Naive thymus-derived CD4-positive, alpha-beta T cell (primary cell): ENCODE results near the gene AWAT2. TPM values are rescaled to one million over a fixed set of nuclear protein-coding genes. Genes with fewer than 3 reads are reported as not detected.

Experiments used
- ATAC-seq: fragments of 150-1000 bp; cut with Tn5 transposase; 2 replicates; pipeline ENCODE4 v1.10.0; 2021; ENCODE audit warnings: mild to moderate bottlenecking, moderate library complexity
- CTCF ChIA-PET: fragments of 350-600 bp; sonication (Branson Sonifier 250); formaldehyde crosslinking; loops from one replicate; lab custom pipeline; 2021; ENCODE audit warnings: antibody characterized with exemption; lab: Charles Lee
- POLR2A ChIA-PET: fragments of 350-600 bp; sonication (Branson Sonifier 250); formaldehyde crosslinking; loops from one replicate; lab custom pipeline; 2021; ENCODE audit warnings: antibody characterized with exemption, inconsistent platforms; lab: Charles Lee
- DNase-seq, 9 donors: peaks; one replicate each; pipeline versions ENCODE4 v3.0.0 to v3.0.0-alpha.2; 2020 to 2022; ENCODE audit warnings: mixed read lengths in 1 of 9
- H3K27ac ChIP-seq: one replicate; pipeline ENCODE4 v1.7.0; 2013; ENCODE audit warnings: mild to moderate bottlenecking, low read depth, low read length, moderate library complexity
- H3K27me3 ChIP-seq, 2 donors: one replicate each; pipeline ENCODE4 v1.7.0; 2013; ENCODE audit warnings: low read length in 2 of 2, mild to moderate bottlenecking in 2 of 2, moderate library complexity in 2 of 2; ENCODE audit not compliant: control insufficient read depth in 2 of 2, insufficient read depth in 2 of 2
- H3K36me3 ChIP-seq, 3 experiments: 1 replicate in 2 of 3; 2 replicates in 1 of 3; pipeline ENCODE4 v1.7.0; 2013; ENCODE audit warnings: low read length in 3 of 3, mild to moderate bottlenecking in 3 of 3, moderate library complexity in 1 of 3; ENCODE audit not compliant: insufficient read depth in 3 of 3, control insufficient read depth in 2 of 3
- H3K4me1 ChIP-seq, 2 donors: one replicate each; pipeline ENCODE4 v1.7.0; 2013; ENCODE audit warnings: low read length in 2 of 2, mild to moderate bottlenecking in 2 of 2, moderate library complexity in 1 of 2; ENCODE audit not compliant: control insufficient read depth in 2 of 2, insufficient read depth in 2 of 2
- H3K4me3 ChIP-seq: 2 replicates; pipeline ENCODE4 v1.7.0; 2013; ENCODE audit warnings: mild to moderate bottlenecking, low read length
- H3K9me3 ChIP-seq, 3 experiments: 1 replicate in 2 of 3; 2 replicates in 1 of 3; pipeline ENCODE4 v1.7.0; 2013; ENCODE audit warnings: low read length in 3 of 3; ENCODE audit not compliant: control insufficient read depth in 2 of 3
- H3K27ac Mint-ChIP-seq, 9 donors: one replicate each; pipeline ENCODE4 v1.8.0; 2020 to 2022; ENCODE audit warnings: mixed read lengths in 9 of 9, mild to moderate bottlenecking in 8 of 9, moderate library complexity in 5 of 9, inconsistent platforms in 2 of 9
- H3K27me3 Mint-ChIP-seq, 5 donors: one replicate each; pipeline ENCODE4 v1.8.0; 2021 to 2022; ENCODE audit warnings: mixed read lengths in 5 of 5, mild to moderate bottlenecking in 1 of 5
- H3K36me3 Mint-ChIP-seq, 5 donors: one replicate each; pipeline ENCODE4 v1.8.0; 2020 to 2022; ENCODE audit warnings: mixed read lengths in 5 of 5, mild to moderate bottlenecking in 3 of 5, inconsistent platforms in 1 of 5
- H3K4me1 Mint-ChIP-seq, 7 donors: one replicate each; pipeline ENCODE4 v1.8.0; 2020 to 2022; ENCODE audit warnings: mixed read lengths in 7 of 7, mild to moderate bottlenecking in 3 of 7, inconsistent platforms in 1 of 7
- H3K4me3 Mint-ChIP-seq, 10 donors: one replicate each; pipeline ENCODE4 v1.8.0; 2020 to 2022; ENCODE audit warnings: mild to moderate bottlenecking in 10 of 10, mixed read lengths in 10 of 10, moderate library complexity in 6 of 10, inconsistent platforms in 2 of 10
- H3K9me3 Mint-ChIP-seq, 11 donors: one replicate each; pipeline ENCODE4 v1.8.0; 2020 to 2022; ENCODE audit warnings: mixed read lengths in 11 of 11, mild to moderate bottlenecking in 4 of 11, inconsistent platforms in 1 of 11, moderate library complexity in 1 of 11
- intact Hi-C, 2 donors: fragments of 100-400 bp; cut with micrococcal nuclease; formaldehyde crosslinking; loops; one replicate each; pipeline ENCODE4 v1.15.1; 2023
- polyA plus RNA-seq, 2 donors: library from polyadenylated mRNA; unstranded; fragments of 300-500 nt; fragmentation: Illumina TruSeq; gene quantifications; one replicate each; pipeline ENCODE4 v1.2.3, GENCODE V29; 2021
- total RNA-seq, 6 experiments: library from RNA in 5 of 6; stranded (reverse) in 5 of 6; gene quantifications; 1 replicate in 5 of 6; 2 replicates in 1 of 6; pipeline ENCODE4 v1.2.3 and lab custom pipeline; 2021 to 2026

Gene AWAT2
- total and polyA plus RNA-seq, 7 experiments from 2014 or later, result not detected

DNA sequence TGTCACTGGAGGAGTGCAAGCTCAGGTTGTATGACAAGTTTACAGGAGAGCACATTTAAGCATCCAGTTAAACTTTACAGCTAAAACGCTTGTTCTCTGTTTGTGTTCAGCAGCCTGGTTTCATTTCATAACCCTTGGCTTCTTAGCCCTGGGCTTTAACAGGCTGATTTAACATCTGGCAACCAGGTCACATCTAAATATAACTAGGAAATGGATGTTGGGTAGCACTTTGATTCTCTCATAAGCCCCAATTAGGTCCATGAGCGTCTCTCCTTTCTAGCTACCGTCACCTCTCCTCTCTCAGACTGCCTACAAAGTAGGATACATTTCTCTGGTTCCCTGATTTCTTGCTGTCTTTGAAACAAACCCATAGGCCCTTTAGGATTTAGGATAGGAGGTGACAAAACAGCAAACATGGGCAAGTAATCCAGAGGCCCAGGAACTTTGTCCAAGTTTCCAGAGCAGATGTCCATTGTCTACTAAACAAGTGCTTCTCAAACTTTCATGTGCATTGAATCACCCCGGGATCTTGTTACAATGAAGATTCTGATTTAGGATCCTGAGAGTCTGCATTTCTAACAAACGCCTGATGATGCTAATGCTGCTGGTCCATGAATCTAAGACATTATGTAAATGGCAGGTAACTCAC lies 35.0 kb upstream of the AWAT2 start:
- H3K27ac ChIP-seq, result no peak overlapping the region
- Mint-ChIP-seq H3K27me3 (peaks cover 0 to 4% (median 0%) of the 10 kb centered on the region in 5 donors), H3K27ac (no peak overlapping the region), H3K4me1 (peaks cover 0 to 5% (median 0%) of the 10 kb centered on the region in 7 donors), H3K9me3 (no peaks in the 10 kb centered on the region), H3K36me3 (no peaks in the 10 kb centered on the region), H3K4me3 (no peak overlapping the region)
- DNase-seq (no peak), ATAC-seq (no peak)
- no peak overlapping the region for H3K4me3 ChIP-seq
- no peaks in the 10 kb centered on the region for H3K9me3 ChIP-seq
- H3K4me1 ChIP-seq, result no peaks in the 10 kb centered on the region
- no peaks in the 10 kb centered on the region for H3K27me3 ChIP-seq
- CTCF ChIA-PET, result no interaction called here
- POLR2A ChIA-PET, result no interaction called here
- no peaks in the 10 kb centered on the region for H3K36me3 ChIP-seq
- intact Hi-C loops, result no loop called here

DNA sequence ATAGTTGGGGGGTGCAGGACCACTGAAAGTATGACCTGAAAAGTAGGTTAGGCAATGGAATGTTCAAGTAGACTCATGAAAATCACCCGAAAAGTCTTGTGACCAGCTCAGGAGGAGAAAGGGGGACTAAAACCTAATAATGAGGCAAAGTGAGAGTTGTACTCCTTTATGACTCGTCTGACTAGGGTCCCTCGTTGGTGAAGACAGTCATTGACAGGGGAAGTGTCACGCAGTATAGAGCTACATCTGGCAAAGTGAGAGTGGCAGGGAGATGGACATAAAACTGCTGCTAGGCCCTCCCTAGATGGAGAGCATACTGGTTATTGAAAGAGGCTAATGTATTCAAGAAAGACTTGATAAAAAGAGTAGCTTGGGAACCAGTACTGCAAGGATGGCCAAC lies 33.0 kb upstream of the AWAT2 start:
- intact Hi-C loops, result no loop called here
- H3K4me3 ChIP-seq, result no peak overlapping the region
- H3K9me3 Mint-ChIP-seq, result no peaks in the 10 kb centered on the region
- no peaks in the 10 kb centered on the region for H3K27me3 ChIP-seq
- H3K27ac Mint-ChIP-seq, result no peak overlapping the region
- no peak overlapping the region for H3K27ac ChIP-seq
- no peak for DNase-seq
- no peaks in the 10 kb centered on the region for H3K4me1 Mint-ChIP-seq
- no peaks in the 10 kb centered on the region for H3K4me1 ChIP-seq
- H3K27me3 Mint-ChIP-seq, result peaks cover 0 to 5% (median 0%) of the 10 kb centered on the region in 5 donors
- CTCF ChIA-PET, result interaction anchor here (0.9 kb wide), 1 partner anchor 15 kb away, joined by 3 read pairs; no protein-coding TSS in a partner anchor
- POLR2A ChIA-PET, result no interaction called here
- no peaks in the 10 kb centered on the region for H3K36me3 ChIP-seq
- H3K4me3 Mint-ChIP-seq, result no peak overlapping the region
- no peaks in the 10 kb centered on the region for H3K9me3 ChIP-seq
- H3K36me3 Mint-ChIP-seq, result no peaks in the 10 kb centered on the region
- no peak for ATAC-seq

DNA sequence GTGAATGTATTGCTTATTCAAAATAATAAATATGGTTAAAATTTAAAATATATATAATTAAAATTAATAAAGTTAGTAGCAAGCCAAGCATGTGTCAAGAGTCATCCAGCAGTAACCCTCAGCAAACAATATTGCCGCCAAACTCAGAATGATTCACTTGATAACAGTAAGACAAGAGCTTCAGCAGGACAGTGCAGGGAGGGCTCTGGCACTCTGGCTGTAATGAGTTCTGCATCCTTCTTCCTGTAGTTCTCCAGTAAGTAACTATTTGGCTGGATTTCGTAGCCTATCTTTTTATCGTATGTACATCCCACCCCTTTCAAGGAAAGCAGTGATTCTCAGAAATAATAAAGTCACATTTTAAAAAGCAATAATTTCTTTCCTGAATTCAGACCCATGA lies 30.1 kb upstream of the AWAT2 start:
- ChIA-PET CTCF (interaction anchor here (0.7 kb wide), 1 partner anchor 572 kb away, joined by 3 read pairs; no protein-coding TSS in a partner anchor), POLR2A (no interaction called here)
- ATAC-seq, result no peak

DNA sequence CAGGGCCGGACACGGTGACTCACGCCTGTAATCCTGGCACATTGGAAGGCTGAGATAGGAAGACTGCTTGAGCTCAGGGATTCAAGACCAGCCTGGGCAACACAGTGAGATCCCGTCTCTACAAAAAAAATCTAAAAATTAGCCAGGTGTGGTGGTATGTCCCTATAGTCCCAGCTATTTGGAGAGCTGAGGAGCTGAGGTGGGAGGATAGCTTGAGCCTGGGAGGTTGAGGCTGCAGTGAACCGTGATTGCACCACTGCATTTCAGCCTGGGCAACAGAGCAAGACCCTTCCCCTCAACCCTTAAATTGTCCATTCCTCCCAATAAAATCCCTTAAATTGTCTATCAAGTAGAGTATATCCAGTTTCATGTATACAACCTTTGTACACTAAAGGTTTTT lies 29.6 kb upstream of the AWAT2 start:
- no peaks in the 10 kb centered on the region for H3K4me1 ChIP-seq
- H3K27ac Mint-ChIP-seq, result no peak overlapping the region
- H3K4me1 Mint-ChIP-seq, result no peaks in the 10 kb centered on the region
- ATAC-seq (no peak), DNase-seq (no peak)
- H3K36me3 Mint-ChIP-seq, result no peaks in the 10 kb centered on the region
- H3K27me3 ChIP-seq, result no peaks in the 10 kb centered on the region
- intact Hi-C loops, result no loop called here
- H3K27ac ChIP-seq, result no peak overlapping the region
- H3K9me3 ChIP-seq, result no peaks in the 10 kb centered on the region
- ChIA-PET CTCF (interaction anchor here (0.7 kb wide), 1 partner anchor 573 kb away, joined by 3 read pairs; no protein-coding TSS in a partner anchor), POLR2A (no interaction called here)
- no peak overlapping the region for H3K4me3 Mint-ChIP-seq
- H3K4me3 ChIP-seq, result no peak overlapping the region
- H3K27me3 Mint-ChIP-seq, result peaks cover 0 to 5% (median 0%) of the 10 kb centered on the region in 5 donors
- H3K36me3 ChIP-seq, result no peaks in the 10 kb centered on the region
- H3K9me3 Mint-ChIP-seq, result peaks cover 0 to 7% (median 0%) of the 10 kb centered on the region in 11 donors

More for the DNA sequence above, 30.1 kb upstream of the AWAT2 start:
- no peak for DNase-seq
- Mint-ChIP-seq H3K9me3 (peaks cover 0 to 7% (median 0%) of the 10 kb centered on the region in 11 donors), H3K27me3 (peaks cover 0 to 5% (median 0%) of the 10 kb centered on the region in 5 donors), H3K27ac (no peak overlapping the region), H3K4me3 (no peak overlapping the region), H3K4me1 (no peaks in the 10 kb centered on the region), H3K36me3 (no peaks in the 10 kb centered on the region)
- Histone ChIP-seq H3K4me1 (no peaks in the 10 kb centered on the region), H3K9me3 (no peaks in the 10 kb centered on the region), H3K27ac (no peak overlapping the region), H3K4me3 (no peak overlapping the region), H3K27me3 (no peaks in the 10 kb centered on the region), H3K36me3 (no peaks in the 10 kb centered on the region)
- intact Hi-C loops, result no loop called here

DNA sequence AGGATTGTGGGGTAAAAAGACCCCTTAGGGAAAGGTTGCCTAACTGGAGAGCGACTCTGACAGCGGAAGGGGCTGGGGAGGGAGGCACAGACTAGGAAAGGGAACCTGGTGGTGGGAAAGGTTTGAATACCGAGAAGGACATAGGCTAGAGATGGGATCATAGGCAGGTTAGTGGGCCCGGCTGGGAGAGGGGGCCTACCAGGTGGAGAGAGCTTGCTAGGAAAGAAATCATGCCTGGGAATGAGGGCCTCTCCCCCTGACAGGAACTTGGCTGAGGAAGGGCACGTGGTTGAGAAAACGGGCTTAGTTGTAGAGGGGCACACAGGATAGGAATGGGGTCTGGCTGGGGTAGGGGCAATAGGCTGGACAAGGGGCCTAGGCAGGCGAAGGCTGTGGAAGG lies 16.9 kb upstream of the AWAT2 start:
- peaks cover 0 to 2% (median 0%) of the 10 kb centered on the region in 11 donors for H3K9me3 Mint-ChIP-seq
- Histone ChIP-seq H3K4me1 (no peaks in the 10 kb centered on the region), H3K27ac (no peak overlapping the region), H3K27me3 (no peaks in the 10 kb centered on the region), H3K4me3 (no peak overlapping the region), H3K36me3 (no peaks in the 10 kb centered on the region), H3K9me3 (no peaks in the 10 kb centered on the region)
- ChIA-PET POLR2A (no interaction called here), CTCF (no interaction called here)
- H3K27me3 Mint-ChIP-seq, result no peaks in the 10 kb centered on the region
- ATAC-seq (no peak), DNase-seq (no peak)
- H3K36me3 Mint-ChIP-seq, result no peaks in the 10 kb centered on the region
- intact Hi-C loops, result no loop called here
- no peak overlapping the region for H3K27ac Mint-ChIP-seq
- H3K4me3 Mint-ChIP-seq, result no peak overlapping the region
- H3K4me1 Mint-ChIP-seq, result peaks cover 0 to 3% (median 0%) of the 10 kb centered on the region in 7 donors

DNA sequence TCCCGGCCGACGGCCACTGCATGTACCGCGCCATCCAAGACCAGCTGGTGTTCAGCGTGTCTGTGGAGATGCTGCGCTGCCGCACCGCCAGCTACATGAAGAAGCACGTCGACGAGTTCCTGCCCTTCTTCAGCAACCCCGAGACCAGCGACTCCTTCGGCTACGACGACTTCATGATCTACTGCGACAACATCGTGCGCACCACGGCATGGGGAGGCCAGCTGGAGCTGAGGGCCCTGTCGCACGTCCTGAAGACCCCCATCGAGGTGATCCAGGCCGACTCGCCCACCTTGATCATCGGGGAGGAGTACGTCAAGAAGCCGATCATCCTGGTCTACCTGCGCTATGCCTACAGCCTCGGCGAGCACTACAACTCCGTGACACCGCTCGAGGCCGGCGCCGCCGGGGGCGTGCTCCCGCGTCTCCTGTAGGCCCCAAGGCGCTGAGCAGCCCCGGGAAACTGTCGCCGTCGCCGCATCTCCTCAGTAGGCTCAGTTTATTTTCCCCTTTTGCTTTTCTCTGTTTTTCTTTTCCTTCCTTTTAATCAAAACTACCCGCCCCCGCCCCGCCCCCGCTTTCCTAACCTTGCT lies 13.3 kb upstream of the AWAT2 start:
- ChIA-PET POLR2A (no interaction called here), CTCF (no interaction called here)
- H3K4me1 ChIP-seq, result no peaks in the 10 kb centered on the region
- ATAC-seq (no peak), DNase-seq (no peak)
- H3K4me3 ChIP-seq, result no peak overlapping the region
- H3K9me3 Mint-ChIP-seq, result peaks cover 0 to 2% (median 0%) of the 10 kb centered on the region in 11 donors
- H3K4me1 Mint-ChIP-seq, result peaks cover 0 to 3% (median 0%) of the 10 kb centered on the region in 7 donors
- no peaks in the 10 kb centered on the region for H3K27me3 Mint-ChIP-seq
- intact Hi-C loops, result no loop called here
- H3K27ac ChIP-seq, result no peak overlapping the region
- no peak overlapping the region for H3K4me3 Mint-ChIP-seq
- no peaks in the 10 kb centered on the region for H3K36me3 ChIP-seq
- H3K27ac Mint-ChIP-seq, result no peak overlapping the region
- no peaks in the 10 kb centered on the region for H3K9me3 ChIP-seq
- H3K27me3 ChIP-seq, result no peaks in the 10 kb centered on the region
- no peaks in the 10 kb centered on the region for H3K36me3 Mint-ChIP-seq

DNA sequence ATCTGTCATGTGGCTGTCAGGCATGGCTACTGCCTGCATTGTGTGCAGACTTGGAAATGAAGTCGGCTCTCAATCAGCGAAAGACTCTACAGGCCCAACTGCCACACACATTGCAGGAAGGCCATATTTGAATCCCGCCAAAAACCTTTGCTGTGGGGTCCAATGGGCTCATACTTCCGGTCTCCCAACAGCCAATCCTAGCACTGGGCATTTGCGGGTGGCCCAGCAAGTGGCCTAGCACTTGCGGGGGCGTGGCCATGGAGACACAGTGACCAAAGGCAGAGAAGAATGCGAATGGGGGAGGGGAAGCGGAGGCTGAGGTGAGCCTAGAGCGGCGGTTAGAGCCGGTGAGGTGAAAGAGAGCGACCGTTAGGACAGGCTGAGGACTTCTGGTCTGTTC lies 12.3 kb upstream of the AWAT2 start, which contains the start of gene OTUD6A:
Gene OTUD6A (plus strand): TSS at position 382 of the 400 bp plus-strand sequence. CDS start 68 bp downstream, outside the sequence.
- Histone ChIP-seq H3K9me3 (no peaks in the 10 kb centered on the region), H3K27me3 (no peaks in the 10 kb centered on the region), H3K27ac (no peak within 1 kb of the TSS), H3K36me3 (no peaks in the 10 kb centered on the region), H3K4me3 (no peak within 1 kb of the TSS), H3K4me1 (no peaks in the 10 kb centered on the region)
- H3K9me3 Mint-ChIP-seq, result peaks cover 0 to 2% (median 0%) of the 10 kb centered on the region in 11 donors
- H3K27me3 Mint-ChIP-seq, result no peaks in the 10 kb centered on the region
- ChIA-PET POLR2A (no interaction called here), CTCF (no interaction called here)
- no peaks in the 10 kb centered on the region for H3K36me3 Mint-ChIP-seq
- DNase-seq, result no peak
- no peaks in the 10 kb centered on the region for H3K4me1 Mint-ChIP-seq
- no peak within 1 kb of the TSS for H3K27ac Mint-ChIP-seq
- intact Hi-C loops, result no loop called here
- ATAC-seq, result no peak
- H3K4me3 Mint-ChIP-seq, result peak within 1 kb of the TSS in 1 of 10 donors; percentile 2
